HG03354 (cell line): ENCODE results near the gene NINJ2.

Source experiments
- ATAC-seq: cut with Tn5 transposase; IDR thresholded peaks from one replicate; pipeline ENCODE4 v1.9.1; 2021; ENCODE audit warnings: mild to moderate bottlenecking; ENCODE audit not compliant: unreplicated experiment, poor library complexity, severe bottlenecking

The NINJ2 gene

DNA sequence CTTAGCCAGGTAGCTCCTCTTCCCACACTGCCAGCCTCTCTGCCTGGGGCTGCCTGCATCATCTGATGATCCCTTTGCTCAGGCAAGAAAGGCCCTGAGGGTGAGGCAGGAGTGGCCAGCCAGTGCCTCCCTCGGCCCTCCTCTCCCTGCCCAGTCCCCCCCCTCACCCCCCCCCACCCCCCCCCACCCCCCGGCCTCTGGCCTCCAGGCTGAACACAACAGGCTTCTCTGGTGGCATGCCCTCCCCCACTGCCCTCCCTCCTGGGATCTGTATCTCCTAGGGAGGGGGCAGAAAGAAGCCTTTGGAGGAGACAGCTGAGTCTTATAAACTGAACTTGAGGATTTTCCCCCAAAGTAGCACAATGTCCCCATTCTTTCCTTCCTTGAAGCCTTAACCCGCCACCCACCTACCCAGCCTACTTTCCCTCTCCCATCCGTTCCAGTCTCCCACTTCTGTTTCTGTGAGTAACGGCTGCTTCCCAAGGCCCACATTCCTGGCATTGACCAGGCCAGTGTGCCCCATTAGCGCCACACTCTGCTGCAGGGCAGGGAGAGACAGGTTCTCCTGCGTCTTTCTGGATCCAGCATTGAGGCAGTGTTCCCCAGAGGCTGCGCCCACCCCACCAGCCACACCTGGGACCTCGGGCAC lies 121.4 kb downstream of the NINJ2 start:
- ATAC-seq: no peak

DNA sequence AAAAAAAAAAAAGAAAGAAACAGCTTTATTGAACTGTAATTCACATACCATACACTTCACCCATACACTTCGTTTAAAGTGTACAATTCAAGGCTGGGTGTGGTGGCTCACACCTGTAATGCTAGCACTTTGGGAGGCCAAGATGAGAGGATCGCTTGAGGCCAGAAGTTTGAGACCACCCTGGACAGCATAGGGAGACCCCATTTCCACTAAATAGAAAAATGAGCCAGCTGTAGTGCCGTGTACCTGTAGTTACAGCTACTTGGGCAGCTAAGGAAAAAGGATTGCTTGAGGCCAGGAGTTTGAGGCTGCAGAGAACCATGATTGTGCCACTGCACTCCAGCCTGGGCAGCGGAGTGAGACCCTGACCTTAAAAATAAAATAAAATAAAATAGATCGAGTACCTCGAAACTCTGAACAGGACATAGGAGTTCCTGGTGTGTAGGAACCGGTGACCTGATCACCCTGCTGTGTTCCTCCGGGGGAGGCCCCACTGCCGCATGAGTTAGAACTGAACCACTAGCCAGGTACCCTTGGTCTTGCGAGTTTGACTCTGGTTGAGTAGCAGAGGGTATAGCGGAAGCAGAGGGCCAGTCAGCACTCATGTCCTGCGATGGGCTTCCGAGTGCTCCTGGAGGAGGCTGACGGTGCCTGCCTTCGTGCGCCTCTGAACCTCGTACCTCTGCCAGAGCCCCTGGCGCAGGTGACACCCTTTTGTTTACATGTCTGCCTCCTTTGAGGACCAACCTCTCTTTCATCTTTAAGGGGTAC lies 123.5 kb downstream of the NINJ2 start:
- ATAC-seq: no peak

DNA sequence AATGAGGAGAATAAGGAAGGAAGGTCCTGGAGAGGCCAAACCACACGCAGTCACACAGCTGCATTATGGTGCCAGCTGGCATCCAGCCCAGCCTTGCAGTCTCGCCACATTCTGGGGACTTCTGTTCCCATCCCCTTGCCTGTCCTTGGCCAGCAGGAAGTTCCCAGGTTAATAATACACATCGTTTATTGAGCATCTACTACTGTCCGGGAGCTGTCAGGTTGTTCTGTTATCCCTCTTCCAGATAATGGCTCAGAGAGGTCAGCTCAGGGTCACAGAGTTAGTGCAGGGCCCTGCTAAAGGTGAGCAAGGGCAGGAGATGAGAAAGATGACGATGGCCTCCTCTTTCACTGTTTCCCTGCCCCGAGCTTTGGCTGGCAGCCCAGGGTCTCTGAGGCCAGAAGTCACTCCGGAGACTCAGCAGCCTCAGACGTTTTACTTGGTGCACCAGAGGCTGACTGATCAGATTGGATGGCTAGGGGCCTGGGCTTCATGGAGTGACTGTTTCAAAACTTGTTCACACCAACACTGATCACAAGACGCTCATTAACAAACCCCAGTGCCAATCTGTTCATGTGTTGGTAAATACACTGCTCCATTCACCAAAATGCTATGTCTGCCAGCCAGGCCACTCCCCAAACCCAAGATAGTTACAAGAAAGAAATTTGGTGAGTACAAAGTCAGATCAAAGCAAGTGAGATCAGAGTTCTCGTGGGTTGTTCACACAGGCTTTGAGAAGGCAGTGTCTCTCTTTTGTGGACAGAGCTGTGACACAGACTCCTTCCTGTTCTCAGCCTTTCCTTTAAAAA lies 124.3 kb downstream of the NINJ2 start:
- ATAC-seq: no peak

DNA sequence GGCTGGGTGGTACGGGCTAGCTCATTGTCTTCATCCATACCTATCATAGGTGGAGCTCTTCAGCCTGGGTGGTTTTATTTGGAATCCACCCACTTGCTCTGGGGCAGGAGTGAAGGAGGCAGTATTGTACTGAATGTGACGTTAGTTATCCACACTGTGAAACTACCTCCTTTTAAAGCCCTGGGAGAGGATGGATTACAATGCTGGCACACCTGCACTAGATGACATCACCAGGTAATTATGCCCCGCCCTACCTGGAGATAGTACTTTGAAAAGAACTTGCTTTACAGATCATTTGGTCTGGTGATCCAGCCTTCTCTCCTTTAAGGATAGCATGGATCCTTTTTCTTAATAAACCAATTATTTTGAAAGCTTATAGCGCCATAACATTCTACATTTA lies 125.5 kb downstream of the NINJ2 start:
- ATAC-seq: no peak

DNA sequence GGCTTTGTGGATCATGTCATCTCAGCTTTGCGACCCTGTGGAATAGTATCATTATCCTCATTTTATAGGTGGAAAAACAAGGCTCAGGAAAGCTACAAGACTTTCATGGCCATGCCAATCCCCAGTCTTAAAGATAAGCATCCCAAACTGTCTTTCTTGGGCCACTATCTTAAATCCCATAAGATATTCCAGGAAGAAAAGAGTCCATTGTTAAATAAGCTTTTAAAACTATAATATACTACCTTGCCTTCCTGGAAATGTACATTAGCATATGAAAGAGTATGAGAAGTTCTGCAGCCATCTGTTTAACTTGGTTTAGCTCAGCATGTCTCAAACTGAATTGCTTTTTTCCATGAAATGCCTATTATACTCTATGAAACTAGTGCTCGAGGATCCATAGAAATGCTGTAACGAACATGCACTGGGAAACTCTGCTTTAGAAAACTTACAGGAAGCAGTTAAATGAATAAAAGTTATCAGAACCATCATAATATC lies 126.4 kb downstream of the NINJ2 start:
- ATAC-seq: no peak

DNA sequence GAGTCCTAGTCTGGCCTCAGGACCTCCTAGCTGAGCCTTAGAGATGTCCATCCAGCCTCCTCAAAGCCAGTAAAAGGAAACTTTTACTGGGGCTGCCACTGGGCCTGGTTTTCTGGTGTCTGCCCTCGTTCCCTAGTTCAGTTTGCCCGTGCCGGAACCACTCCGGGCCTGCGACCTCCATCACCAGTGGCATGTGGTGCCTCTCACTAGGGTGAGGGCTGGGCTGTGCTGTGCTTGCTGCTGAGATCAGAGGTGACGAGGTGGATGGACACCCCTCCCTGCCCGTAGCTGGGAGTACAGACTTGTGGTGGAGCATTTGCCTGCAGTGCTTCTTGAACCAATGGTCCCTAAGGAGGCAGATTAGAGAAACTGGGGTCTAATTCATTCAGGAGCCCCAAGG lies 127.8 kb downstream of the NINJ2 start:
- no peak for ATAC-seq

DNA sequence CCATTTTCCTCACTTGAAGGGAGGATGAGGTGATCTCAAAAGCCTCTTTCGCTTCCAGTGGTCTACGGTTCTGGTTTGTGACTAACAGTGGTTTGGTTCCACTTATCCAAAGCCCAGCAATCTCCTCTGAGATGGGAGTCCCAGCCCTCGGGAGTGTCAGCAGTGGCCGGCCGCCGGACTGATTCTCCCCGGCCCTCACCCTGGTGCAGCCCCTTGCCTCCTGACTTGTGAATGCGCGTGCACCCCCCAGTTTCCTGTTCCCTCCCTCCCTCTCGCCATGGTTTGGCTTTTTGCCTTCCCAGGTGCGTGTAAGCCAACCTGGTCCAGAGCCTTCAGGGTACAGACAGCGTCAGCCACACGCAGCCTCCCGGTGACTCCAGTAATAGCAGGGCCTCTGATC lies 129.0 kb downstream of the NINJ2 start:
- ATAC-seq: no peak

DNA sequence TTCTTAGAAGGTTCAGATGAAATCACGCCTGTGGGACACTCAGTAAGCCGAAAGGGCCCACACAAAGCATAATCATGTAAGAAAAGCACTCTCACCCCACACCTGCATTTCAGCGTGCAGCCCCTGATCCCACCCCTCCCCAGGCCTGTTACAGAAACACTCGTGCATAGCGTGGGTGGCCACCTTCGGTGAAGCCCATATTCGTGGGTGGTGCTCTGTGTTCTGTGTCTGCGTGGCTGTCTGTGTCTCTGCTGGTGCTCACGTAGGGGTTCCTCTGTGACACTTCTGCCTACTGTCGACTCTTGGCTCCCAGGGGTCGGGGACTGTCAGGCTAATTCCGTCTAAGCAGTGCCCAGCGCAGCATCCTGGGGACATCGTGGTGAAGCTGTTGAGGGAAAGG lies 129.5 kb downstream of the NINJ2 start:
- ATAC-seq: no peak

DNA sequence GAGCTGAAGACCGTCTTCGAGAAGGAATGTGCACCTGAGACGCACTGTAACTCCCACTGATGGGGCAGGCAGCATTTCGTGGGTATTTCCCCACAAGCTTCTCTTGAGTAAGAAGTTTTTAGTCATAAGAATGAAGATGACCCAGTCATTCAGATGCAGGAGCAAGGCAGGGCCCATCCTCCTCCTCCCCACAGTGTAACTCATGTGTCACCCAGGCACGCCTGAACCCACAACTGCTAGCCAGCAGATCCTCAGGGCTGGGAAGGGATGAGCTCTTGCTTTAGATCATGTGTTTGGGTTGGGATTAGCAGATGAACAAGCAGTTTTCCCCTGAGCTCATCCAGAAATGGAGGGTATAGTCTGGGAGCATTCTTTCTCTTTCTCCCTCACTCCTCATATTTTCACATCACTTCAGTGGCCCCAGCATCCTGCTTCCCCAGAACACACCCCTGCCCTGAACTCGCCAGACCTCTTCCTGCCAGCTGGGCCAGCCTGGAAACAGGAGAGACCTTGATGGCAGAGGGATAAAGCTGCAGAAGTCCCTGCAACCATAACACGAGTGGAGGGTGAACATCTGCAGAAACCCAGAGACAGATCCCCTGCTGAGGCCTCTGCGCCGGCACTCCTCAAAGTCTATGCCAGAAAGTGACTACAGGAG lies 130.2 kb downstream of the NINJ2 start:
- ATAC-seq: no peak

DNA sequence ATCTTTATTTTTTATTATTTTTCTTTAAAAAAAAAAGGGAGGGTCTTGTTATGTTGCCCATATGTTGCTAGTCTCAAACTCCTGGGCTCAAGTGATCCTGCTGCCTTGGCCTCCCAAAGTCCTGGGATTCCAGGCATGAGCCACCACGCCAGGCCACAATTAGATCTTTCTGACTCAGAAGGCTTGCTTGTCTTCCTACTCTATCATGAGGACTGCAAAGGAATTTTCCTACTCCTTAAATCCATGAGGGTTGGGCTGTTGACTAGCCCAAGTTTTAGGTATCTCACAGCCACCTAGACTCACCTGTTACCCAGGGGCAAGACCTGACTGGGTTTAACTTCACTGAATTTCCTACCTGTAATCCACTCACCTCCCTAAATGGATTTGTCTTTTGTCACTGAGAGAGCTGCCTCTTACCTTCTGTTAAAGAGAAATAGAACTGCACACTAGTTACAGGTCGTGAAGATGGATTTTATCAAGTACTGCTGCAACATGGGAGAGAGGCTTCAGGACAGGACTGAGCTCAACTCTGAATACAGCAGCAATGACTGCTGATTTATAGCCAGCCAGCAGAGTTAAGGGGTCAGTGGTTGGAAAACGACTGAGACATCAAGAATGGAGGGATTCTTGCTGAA lies 131.2 kb downstream of the NINJ2 start:
- no peak for ATAC-seq

DNA sequence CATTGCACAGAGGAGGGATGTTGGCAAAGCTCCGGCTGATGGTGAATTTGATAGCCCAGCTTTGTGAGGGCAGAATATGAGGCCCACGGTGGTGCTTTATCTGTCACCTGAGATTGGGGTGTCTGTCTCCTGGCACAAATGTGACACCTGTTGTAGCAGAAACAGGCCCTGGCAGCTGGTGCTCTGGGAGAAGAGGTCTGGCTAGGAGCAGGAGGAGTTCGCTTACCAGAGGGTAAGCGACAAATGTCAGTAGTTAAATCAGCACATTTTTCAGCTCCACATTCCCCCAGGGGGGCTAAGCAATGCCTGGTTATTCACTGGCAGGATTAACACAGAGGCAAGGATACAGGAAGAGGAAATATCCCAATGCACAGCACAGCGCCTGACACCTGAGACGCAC lies 132.4 kb downstream of the NINJ2 start:
- ATAC-seq: no peak

DNA sequence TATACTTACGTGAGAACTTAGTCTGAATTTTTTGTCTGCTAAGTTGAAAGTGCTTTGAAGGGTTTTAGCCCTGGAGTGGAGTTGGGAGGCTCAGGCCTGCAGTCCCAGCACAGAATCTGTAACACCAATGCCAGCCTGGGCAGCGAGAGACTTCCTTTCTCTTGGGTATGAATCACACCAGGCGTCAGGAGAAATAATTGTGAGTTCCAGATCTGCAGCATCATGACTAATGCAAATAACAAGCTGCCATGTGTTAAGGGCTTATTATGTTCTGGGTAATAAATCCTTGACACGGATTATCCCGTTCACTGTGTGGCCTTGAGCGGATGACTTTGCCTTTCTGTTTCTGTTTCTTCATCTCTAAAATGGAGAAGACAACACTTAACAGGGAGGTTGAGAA lies 132.9 kb downstream of the NINJ2 start:
- no peak for ATAC-seq

DNA sequence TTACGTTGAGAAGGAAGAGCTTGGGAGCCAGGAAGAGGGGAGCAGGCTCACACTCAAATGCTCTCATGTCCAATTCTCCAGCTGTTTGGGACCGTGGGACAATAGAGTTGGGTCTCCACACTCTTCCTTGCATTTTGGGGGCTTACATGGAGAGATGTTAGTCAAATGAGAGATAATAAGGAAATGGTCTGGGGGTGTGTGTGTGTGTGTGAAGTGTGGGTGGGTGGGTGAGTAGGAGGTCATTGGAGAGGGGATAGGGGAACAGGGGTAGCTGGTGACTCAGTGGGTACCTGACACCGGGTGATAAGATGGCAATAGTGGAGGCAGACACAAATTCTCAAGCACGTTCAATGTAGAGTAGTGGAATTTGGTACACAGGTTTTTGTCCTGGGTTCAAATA lies 135.5 kb downstream of the NINJ2 start:
- ATAC-seq: no peak

DNA sequence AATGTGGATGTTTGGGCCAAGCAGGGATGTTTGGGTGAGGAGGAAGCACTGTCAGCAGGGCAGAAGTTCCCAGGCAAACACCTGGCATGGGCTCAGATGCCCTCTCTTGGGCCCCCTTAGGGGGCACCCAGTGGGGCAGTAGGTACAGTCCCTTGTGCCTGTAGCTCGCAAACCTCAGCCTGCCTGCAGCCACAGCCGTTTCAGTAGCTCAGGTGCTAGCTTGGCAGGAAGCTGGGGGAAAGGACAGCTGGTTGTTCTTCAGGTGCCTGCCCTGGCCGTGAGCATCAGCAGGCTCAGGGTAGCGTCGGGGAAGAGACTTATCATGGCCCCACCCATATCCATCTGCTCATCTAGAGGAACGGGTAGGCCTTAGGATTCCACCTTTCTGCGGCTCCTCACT lies 136.0 kb downstream of the NINJ2 start:
- ATAC-seq: no peak

DNA sequence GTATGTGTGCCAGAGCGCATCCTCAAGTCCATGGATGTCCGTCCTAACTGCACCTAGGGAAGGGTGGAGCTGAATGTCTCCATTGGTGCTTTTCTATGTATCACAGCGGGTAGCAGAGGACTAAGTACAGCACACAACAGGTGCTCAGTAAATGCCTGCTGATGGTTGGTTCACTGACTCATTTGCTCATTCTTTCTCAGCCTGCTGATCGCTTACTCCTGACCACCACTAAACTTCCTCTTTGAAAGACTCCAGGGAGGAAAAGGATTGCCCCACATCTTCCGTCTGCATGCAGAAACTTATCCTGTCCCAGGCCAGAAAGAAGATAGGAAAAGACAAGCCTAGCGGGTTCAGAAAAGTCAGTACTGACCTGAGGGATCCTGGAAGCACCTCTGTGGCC lies 137.2 kb downstream of the NINJ2 start:
- no peak for ATAC-seq

DNA sequence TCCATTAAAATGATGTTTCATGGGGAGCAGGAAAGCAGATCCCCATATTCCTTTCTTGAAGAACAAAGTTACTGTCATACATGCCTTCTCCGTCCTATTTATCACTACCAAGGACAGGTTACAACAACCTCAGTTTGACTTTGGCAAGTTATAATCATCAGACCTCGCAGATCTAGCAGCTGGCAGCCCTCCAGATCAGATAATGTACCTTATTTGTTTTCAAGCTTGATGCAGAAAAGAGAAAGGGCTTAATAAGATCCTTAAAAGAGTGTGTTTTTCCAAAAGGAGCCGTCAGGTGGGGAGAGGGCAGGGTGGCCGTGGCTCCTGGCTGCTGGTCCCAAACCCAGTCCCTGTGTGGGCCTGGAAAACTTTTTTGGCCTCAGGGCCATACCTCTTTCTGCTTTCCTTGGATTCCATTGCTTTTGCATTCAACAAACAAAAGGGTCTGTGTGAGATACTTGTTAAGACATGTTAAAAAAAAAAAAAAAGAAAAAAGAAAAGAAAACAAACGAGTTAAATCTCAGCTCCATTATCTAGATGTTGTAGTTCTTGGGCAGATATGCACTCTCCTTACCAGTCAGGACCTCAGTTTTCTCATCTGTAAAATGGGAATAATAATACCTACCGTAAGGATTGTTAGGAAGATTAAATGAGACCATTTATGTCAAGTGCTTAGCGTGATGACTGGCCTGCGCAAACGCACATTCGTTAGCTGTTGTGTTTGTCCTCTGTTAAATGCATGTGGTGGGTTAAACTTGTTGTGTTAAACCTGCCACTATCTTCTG lies 138.9 kb downstream of the NINJ2 start:
- no peak for ATAC-seq

DNA sequence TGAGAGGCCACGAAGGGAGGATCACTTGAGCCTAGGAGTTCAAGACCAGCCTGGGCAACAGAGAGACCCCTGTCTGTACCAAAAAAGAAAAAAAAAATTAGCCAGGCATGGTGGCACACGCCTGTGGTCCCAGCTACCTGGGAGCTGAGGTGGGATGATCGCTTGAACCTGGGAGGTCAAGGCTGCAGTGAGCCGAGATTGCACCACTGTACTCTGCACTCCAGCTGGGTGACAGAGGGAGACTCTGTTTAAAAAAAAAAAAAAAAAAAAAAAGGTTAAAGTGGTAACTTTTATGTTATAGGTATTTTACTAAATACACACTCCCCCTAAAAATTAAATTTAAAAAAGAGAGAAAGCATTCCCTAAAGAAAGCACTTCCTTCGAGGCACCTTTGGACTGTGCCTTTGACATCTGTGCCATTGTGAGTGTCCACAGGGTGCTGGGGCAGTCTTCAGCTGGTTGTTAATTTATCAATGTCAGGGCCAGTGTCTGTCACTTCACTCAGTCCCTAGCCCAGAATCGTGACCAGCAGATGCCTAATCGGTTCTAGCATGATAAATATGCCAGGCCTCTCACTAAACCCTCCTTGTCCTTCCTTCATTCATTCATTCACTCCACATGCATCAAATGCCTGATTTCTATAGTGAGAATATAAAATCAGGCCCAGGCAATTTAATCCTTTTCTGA lies 140.4 kb downstream of the NINJ2 start:
- ATAC-seq: no peak

DNA sequence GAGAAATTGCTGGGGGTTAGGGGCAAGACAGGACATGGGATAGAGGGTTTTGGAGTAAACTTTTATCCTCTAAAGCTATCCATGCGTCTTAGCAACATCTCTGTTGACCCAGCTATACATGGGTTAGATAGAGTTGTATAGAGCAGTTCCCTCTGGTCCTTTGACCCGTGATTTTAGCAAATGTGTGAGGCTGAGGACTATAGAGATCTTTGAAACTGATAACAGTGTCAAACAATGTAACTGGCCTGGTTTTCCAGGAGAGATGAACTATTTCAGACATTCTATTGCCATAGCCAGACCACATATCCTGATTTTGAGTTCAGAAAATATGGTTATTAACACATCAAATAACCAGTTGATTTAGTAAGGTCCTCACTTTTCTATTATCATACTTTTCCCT lies 143.1 kb downstream of the NINJ2 start:
- no peak for ATAC-seq
